ENCODE measurements around the gene MBNL1.

- TF ChIP-seq CTCF (IDR thresholded peaks at IDR 0.05) (no peak), TCF7L2 (IDR thresholded peaks at IDR 0.05; ENCODE audit: low read depth, low read length) (no peak), REST (IDR thresholded peaks at IDR 0.05; ENCODE audit: insufficient read depth in 1 of 2, low read depth in 2 of 2, low read length in 1 of 2) (no peak)
Observed at GRCh38 chr3:152480282-152480953, 211.7 kb downstream of the MBNL1 start.

Measured in Panc1 (cell line).